Panc1 (cell line): ENCODE measurements around the gene AFF2. TPM values are rescaled to one million over a fixed set of nuclear protein-coding genes. Genes with fewer than 3 reads are reported as not detected.

Experiments
- ATAC-seq: fragments of 200-7000 bp; cut with Tn5 transposase; 2 replicates; pipeline ENCODE4 v1.9.1; 2020; ENCODE audit warnings: mild to moderate bottlenecking, moderate library complexity
- BruUV-seq: library from RNA; stranded (reverse); fragments of 400-500 nt; replicated peaks from 2 replicates; lab custom pipeline; 2021; lab: Mats Ljungman, UMichigan
- CTCF ChIA-PET: fragments of 300-600 bp; sonication (Branson Sonifier 250); formaldehyde crosslinking; loops from one replicate; lab custom pipeline; 2022; ENCODE audit warnings: antibody characterized with exemption; lab: Charles Lee
- POLR2A ChIA-PET: fragments of 300-600 bp; sonication (Branson Sonifier 250); formaldehyde crosslinking; loops from one replicate; lab custom pipeline; 2022; ENCODE audit warnings: antibody characterized with exemption; lab: Charles Lee
- DNase-seq: peaks from one replicate; pipeline ENCODE4 v3.0.0-alpha.2; 2010; ENCODE audit warnings: low read depth, low spot score
- H3K27ac ChIP-seq: 2 replicates; pipeline ENCODE4 v1.5.1; 2011; ENCODE audit warnings: mild to moderate bottlenecking, low read length, inconsistent platforms
- H3K27me3 ChIP-seq: fragments of 200-500 bp; sonication (Bioruptor generic); 2 replicates; pipeline ENCODE4 v1.6.0; 2014; ENCODE audit warnings: low read length, inconsistent platforms; ENCODE audit not compliant: control insufficient read depth, insufficient read depth
- H3K36me3 ChIP-seq: fragments of 200-500 bp; sonication (Bioruptor generic); 2 replicates; pipeline ENCODE4 v1.5.1; 2014; ENCODE audit warnings: inconsistent platforms, mild to moderate bottlenecking, low read length, moderate library complexity; ENCODE audit not compliant: control insufficient read depth, insufficient read depth
- H3K4me1 ChIP-seq: 2 replicates; pipeline ENCODE4 v1.5.1; 2011; ENCODE audit warnings: inconsistent platforms, mild to moderate bottlenecking, low read length, moderate library complexity; ENCODE audit not compliant: control insufficient read depth, insufficient read depth
- H3K4me3 ChIP-seq, 2 experiments: 2 replicates each; pipeline ENCODE4 v1.5.1; 2011 to 2012; ENCODE audit warnings: low read depth in 2 of 2, low read length in 2 of 2, mild to moderate bottlenecking in 2 of 2, inconsistent platforms in 1 of 2, moderate library complexity in 1 of 2
- H3K9me3 ChIP-seq: fragments of 200-500 bp; sonication (Bioruptor generic); 2 replicates; pipeline ENCODE4 v1.5.1; 2014; ENCODE audit warnings: low read depth, mild to moderate bottlenecking, inconsistent platforms, low read length, moderate library complexity; ENCODE audit not compliant: control insufficient read depth, insufficient read depth
- CTCF ChIP-seq: fragments of 450-650 bp; IDR thresholded peaks from 2 replicates; pipeline ENCODE4 v1.5.1; 2017; ENCODE audit warnings: mild to moderate bottlenecking
- POLR2AphosphoS5 ChIP-seq: IDR thresholded peaks from 2 replicates; pipeline ENCODE4 v1.6.1; 2012; ENCODE audit warnings: mild to moderate bottlenecking, low read depth, low read length, moderate library complexity
- REST ChIP-seq, 2 experiments: IDR thresholded peaks; 2 replicates each; pipeline ENCODE4 v1.6.1; 2011 to 2012; ENCODE audit warnings: low read depth in 2 of 2, control low read depth in 1 of 2, low read length in 1 of 2, mild to moderate bottlenecking in 1 of 2, moderate library complexity in 1 of 2; ENCODE audit not compliant: insufficient read depth in 1 of 2
- SIN3A ChIP-seq: IDR thresholded peaks from 2 replicates; pipeline ENCODE4 v1.6.1; 2012; ENCODE audit warnings: low read depth, mild to moderate bottlenecking, low read length, moderate library complexity, borderline replicate concordance; ENCODE audit not compliant: insufficient read depth
- TCF7L2 ChIP-seq: IDR thresholded peaks from 2 replicates; pipeline ENCODE4 v1.6.1; 2011; ENCODE audit warnings: mild to moderate bottlenecking, low read depth, low read length, inconsistent platforms
- in situ Hi-C: cut with HindIII; loops from 2 replicates; pipeline ENCODE4 v1.10.0; 2016; ENCODE audit warnings: low sequenced_read_pairs, low pct_unique_long_range_greater_than_20kb
- intact Hi-C: fragments of 100-400 bp; cut with micrococcal nuclease; formaldehyde crosslinking; loops from one replicate; pipeline ENCODE4 v1.10.0; 2022; ENCODE audit not compliant: unreplicated experiment
- total RNA-seq: library from RNA; stranded (reverse); gene quantifications from one replicate; pipeline ENCODE4 v1.2.1, GENCODE V29; 2021; ENCODE audit not compliant: unreplicated experiment

AFF2 gene
- total RNA-seq, 1 experiment from 2014 or later: 0.05 TPM

GRCh38 chrX:148874636-148875246 lies 374.3 kb downstream of the AFF2 start:
- Histone ChIP-seq H3K27ac (no peak overlapping the region), H3K36me3 (no peaks in the 10 kb centered on the region), H3K4me3 (no peak overlapping the region), H3K4me1 (no peaks in the 10 kb centered on the region), H3K9me3 (no peaks in the 10 kb centered on the region), H3K27me3 (no peaks in the 10 kb centered on the region)
- in situ Hi-C loops: no loop called here
- TF ChIP-seq POLR2AphosphoS5 (no peak), REST (IDR thresholded peaks at IDR 0.05; ENCODE audit: insufficient read depth in 1 of 2, low read depth in 2 of 2, low read length in 1 of 2) (no peak), CTCF (no peak), SIN3A (no peak), TCF7L2 (no peak)
- intact Hi-C loops: no loop called here
- no TSS peak for BruUV-seq
- DNase-seq (no peak), ATAC-seq (no peak)
- ChIA-PET POLR2A (no interaction called here), CTCF (no interaction called here)

GRCh38 chrX:148878371-148878770 lies 378.0 kb downstream of the AFF2 start:
- no peak for TF ChIP-seq CTCF
- no peak for TF ChIP-seq REST (IDR thresholded peaks at IDR 0.05; ENCODE audit: insufficient read depth in 1 of 2, low read depth in 2 of 2, low read length in 1 of 2)
- TF ChIP-seq POLR2AphosphoS5: no peak
- no peak for TF ChIP-seq SIN3A
- TF ChIP-seq TCF7L2: no peak
- intact Hi-C loops (no loop called here), in situ Hi-C loops (no loop called here)
- ATAC-seq (no peak), DNase-seq (no peak)
- Histone ChIP-seq H3K4me3 (no peak overlapping the region), H3K27ac (no peak overlapping the region), H3K4me1 (no peaks in the 10 kb centered on the region), H3K36me3 (no peaks in the 10 kb centered on the region), H3K27me3 (no peaks in the 10 kb centered on the region), H3K9me3 (no peaks in the 10 kb centered on the region)
- CTCF ChIA-PET: no interaction called here
- BruUV-seq: no TSS peak
- POLR2A ChIA-PET: no interaction called here
